GM19351 (cell line): ENCODE measurements around the gene UBA7.
"Not testable (repeated sequence)": the region's sequence is repeated elsewhere in the genome, so short reads cannot be mapped to it uniquely, and the experiment has no call there.

ENCODE experiments used
- ATAC-seq: cut with Tn5 transposase; IDR thresholded peaks from one replicate; pipeline ENCODE4 v1.9.1; 2021; ENCODE audit warnings: mild to moderate bottlenecking, moderate library complexity; ENCODE audit not compliant: unreplicated experiment

Gene UBA7

DNA sequence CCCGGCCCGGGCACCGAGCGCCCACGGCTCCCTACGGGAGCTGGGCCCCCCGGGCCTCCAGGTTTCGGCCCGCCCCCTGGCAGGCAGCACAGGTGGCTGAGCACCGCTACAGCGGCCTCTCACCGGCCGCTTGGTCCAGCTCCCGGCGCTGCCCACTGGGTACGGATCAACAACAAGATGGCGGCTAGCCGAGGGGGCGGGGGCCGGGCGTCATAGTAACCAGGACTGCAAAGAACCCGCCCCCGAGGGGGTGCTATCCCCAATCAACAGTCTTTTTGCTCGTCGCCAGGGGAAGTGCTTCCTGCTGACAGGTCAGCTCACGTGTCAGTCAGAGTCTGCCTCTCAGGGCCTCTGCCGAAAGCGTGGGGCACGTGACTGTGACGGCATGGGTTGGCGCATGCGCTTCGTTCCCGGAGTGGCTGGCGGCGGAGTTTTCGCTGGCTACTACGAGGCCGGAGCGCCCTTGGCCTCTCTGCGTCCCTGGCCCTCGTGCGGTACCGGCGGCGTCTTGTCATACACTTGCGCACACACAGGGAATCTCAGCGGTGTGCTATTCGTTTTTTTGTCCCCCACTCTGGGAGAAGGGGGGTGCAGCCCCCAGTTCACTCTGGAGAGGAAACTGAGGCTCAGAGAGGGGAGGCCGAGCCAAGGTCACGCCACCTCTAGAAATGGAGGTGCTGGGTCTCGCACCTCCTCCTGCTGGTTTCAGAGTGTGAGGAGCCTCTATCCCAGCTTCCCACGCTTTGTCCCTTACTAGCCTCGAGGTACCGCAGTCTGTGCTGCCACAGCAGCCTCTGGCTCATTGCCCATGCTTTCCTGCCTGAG, 27.2 kb downstream of the UBA7 start, which contains the start of gene IP6K1:
Gene IP6K1 (minus strand): TSS at position 186 of the 825 bp plus-strand sequence. CDS start 38,502 bp downstream, outside the sequence.
- ATAC-seq, result peak; percentile 99

DNA sequence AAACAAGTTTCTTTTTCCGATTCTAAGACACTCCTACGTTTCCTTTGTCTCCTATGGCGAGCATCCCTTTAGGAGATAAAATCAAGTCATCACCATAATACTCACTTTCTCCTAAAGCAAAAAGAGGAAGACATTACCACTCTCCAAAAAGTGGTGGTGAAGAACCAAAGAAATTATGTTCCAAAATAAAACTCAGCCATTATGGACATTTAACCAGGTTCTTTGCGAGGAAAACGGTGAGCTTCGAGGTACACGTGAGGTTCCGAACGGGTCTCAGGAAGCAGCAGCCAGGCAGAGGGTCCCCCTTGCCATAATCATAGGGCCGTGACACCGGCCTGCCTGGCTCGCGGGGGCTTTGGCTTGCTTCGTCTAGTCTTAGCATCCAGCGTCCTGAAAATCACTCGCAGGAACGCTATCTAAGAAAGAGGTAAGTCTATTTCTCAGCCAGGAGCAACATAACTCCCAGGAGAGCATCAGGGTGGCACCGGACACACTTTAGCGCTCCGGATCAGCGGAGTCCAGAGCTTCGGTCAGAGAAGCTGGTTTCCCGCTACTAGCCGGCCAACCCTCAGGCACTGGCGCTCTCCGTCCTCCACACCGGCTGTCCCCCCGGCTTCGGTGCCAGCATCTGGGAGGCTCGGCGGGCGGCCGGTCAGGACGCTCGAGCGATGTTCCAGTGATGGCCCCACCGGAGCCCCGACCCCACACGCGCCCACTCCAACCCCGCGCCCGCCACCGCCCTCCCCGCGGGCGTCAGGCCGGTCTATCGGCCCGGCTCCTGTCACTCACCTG, 28.0 kb downstream of the UBA7 start:
- ATAC-seq, result peak; percentile 37

DNA sequence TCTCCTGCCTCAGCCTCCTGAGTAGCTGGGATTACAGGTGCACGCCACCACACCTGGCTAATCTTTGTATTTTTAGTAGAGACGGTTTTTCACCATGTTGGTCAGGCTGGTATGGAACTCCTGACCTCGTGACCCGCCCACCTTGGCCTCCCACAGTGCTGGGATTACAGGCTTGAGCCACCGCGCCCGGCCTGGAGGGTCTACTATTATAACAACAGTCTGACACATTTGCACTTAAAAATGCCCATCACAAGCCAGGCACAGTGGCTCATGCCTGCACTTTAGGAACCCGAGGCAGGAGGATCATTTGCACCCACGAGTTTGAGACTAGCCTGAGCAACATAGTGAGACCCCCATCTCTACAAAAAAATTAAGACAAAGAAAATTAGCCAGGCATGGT, 31.5 kb downstream of the UBA7 start:
- not testable (repeated sequence) for ATAC-seq

DNA sequence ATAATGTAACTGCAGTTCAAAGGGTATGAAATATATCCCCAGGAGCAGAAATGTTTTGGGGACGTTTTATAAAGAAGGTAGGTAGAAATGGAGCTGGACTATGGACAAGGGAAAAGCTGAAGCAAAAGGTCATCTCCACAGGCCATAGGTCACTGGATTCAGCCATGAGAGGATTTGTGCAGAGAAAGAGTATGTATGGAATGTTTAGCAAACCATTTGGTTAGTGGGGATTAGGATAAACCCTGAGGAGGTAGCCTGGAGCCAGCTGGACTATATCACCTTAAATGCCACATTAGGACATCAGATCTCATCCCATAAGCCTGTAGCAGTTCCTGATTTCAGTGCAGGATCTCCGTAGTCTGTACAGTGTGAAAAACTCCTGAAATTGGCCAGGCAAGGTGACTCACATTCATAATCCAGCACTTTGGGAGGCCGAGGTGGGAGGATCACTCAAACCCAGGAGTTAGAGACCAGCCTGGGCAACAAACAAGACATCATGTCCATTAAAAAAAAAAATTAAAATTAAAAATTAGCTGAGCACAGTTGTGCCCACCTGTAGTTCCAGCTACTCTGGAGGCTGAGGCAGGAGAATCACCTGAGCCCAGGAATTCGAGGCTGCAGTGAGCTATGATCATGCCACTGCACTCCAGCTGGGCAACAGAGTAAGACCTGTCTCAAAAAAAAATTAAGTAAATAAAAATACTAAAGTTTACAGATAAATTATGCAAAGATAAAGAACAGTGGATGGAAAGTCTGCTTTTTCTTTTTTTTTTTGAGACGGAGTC, 32.1 kb downstream of the UBA7 start:
- ATAC-seq, result no peak

DNA sequence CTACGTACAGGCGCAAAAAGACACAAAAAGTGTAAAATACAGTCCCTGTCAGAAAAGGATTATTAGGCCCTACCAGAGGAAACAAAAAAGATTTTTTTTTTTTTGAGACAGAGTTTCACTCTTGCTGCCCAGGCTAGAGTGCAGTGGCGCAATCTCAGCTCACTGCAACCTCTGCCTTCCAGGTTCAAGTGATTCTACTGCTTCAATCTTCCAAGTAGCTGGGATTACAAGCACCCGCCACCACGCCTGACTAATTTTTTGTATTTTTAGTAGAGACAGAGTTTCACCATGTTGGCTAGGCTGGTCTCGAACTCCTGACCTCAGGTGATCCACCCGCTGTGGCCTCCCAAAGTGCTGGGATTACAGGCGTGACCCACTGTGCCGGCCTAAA, 32.8 kb downstream of the UBA7 start:
- not testable (repeated sequence) for ATAC-seq

DNA sequence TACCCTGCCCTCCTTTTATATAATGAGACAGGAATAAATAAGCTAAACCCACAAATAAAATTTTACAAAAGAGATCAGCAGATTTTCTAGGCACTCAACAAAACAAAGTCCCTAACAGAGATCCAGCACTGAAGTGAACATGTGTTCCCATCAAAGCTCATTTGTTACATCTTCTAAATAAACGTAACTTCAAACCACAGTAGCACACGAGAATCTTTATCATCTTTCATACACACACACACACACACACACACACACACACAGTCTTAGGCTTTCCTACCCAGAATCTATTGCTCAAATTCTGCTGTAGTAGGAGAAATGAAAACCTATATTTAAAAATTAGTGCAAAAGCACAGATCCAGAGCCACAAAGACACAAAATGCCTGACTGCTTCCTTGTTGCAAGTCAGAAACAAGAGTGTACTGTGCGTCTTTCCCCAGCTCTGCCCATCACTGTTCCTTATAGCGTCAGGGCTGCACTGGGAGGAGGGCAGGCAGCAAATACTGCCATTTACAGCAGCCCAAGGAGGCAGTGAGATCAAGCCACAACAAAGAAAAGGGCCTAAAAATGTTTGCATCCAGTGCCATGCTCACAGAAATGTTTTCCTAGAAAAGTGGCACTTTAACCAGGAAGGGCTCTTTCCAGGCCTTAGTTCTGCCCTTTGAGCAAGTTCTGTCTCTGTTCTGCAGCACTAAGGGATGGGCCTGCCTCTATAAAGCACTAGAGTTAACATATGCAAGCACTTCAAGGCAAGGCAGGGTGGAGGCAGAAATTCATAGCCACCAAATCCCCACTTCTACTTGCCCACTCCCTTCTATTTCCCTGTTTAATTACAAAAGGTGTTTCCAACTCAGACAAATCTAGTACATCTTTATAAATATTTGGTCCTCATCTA, 33.4 kb downstream of the UBA7 start:
- ATAC-seq, result no peak

DNA sequence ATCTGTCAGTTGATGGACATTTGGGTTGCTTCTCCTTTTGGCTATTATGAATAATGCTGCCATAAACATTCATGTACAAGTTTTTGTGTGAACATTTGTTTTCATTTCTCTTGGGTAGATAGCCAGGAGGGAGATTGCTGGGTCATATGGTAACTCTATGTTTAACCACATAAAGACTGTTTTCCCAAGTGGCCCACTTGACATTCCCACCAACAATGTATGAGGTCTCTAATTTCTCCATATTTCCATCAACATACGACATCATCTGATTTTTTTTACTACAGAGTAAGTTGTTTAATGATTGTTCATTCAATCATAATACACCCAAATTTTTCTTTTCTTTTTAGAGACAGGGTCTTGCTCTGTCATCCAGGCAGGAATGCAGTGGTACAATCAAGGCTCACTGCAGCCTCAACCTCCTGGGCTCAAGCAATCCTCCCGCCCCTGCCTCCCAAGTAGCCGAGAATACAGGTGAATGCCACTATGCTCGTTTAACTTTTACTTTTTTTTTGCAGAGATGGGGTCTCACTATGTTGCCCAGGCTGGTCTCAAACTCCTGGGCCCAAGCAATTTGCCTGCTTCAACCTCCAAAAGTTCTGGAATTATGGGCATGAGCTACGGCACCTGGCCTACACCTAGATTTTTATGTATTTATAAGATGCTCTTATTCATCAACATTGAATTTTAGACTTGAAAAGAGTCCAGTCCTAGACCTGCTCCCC, 34.2 kb downstream of the UBA7 start:
- no peak for ATAC-seq

DNA sequence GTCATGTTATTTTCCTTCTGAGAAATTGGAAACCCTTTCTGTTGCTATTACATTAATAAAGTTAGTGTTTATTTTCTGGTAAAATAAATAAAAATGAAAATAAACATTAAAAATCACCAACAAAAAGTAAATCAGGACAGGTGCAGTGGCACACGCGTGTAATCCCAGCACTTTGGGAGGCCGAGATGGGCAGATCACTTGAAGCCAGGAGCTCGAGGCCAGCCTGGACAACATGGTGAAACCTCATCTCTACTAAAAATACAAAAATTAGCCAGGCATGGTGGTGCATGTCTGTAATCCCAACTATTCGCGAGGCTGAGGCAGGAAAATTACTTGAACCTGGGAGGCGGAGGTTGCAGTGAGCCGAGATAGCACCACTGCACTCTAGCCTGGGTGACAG, 37.7 kb downstream of the UBA7 start:
- not testable (repeated sequence) for ATAC-seq

DNA sequence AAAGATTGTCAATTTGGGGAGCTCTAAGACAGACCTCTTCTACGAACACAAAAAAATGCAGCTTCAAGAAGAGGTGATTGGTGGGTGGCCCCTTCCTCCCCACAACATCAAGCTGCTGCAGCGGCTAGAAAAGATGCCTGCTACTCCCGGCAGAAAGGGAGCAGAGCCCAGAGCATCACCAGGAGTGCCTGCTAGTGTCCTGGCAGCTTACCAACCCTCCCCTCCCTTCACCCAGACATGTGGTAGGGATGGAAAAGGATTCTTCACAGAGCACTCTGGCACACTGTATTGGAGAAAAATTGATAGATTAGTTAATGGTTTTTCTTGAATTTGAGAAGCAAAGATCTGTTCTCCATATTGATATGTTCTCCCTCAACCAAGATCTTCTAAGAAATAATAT, 38.2 kb downstream of the UBA7 start:
- no peak for ATAC-seq

DNA sequence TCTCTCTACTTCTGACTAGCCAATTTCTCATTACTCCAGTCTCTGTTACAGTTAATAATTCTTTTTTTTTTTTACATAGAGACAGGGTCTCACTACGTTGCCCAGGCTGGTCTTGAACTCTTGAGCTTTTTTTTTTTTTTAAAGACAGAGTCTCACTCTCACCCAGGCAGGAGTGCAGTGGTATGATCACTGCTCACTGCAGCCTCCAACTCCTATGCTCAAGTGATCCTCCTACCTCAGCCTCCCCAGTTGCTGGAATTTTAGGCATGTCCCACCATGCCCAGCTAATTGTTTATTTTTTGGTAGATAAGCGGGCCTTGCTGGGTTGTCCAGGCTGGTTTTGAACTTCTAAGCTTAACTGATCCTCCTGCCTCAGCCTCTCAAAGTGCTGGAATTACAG, 41.0 kb downstream of the UBA7 start:
- ATAC-seq, result no peak

DNA sequence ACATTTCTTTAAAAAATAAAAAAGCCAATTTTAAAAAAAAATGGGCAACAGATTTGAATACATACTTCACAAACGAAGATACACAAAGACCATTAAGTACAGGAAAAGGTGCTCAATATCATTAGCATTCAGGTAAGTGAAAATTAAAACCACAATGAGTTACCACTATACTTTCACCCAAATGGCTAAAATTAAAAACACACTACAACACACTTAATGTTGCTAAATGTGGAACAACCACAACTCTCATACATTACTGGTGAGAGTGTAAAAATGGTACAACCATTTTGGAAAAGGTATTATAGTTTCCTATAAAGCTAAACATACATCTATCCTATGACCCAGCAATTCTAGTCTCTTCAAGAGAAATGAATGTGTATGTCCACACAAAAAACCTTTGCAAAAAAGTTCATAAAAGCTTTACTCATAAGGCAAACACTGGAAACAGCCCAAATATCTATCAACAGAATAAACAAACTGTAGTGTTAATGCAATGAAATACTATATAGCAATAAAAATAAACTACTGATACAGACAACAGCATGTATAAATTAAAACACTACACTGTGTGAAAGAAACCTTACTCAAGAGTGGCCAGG, 42.3 kb downstream of the UBA7 start:
- no peak for ATAC-seq

DNA sequence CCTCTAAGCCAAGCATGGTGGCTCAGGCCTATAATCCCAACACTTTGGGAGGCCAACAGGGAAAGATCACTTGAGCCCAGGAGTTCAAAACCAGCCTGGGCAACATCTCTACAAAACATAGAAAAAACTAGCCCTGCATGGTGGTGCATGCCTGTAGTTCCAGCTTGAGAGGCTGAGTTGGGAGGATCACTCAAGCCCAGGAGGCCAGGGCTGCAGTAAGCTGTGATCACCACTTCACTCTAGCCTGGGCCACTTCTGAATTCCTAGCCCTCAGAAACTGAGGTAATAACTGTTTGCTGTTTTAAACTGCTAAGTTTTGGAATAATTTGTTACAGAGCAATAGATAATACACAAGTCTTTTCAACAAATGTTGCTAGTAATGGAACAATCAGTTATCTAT, 43.8 kb downstream of the UBA7 start:
- ATAC-seq, result no peak

DNA sequence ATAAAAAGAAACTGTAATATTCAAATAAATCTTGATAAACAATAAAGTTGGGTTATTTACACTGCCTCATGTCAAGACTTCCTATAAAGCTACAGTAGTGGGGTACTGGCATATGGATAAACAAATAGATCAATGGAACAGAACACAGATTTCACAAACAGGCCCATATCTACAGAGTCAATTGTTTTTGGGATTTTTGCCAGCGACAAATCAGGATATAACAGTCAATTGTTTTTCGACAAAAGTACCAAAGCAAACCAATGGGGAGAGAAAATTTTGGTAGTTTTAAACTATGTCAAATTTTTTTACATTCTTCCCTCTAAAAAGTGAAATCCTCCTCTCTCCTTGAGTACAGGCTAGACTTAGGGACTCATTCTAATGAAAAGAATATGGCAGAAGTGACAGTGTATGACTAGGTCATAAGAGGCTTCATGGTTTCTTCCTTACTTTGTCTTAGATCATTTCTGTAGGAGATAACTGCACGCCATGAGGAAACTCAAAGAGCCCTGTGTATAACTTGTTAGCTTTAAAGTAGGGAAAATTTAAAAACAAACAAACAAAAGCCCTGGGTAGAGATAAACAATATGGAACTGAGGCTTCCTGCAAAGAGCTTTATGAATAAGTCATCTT, 44.4 kb downstream of the UBA7 start:
- no peak for ATAC-seq

DNA sequence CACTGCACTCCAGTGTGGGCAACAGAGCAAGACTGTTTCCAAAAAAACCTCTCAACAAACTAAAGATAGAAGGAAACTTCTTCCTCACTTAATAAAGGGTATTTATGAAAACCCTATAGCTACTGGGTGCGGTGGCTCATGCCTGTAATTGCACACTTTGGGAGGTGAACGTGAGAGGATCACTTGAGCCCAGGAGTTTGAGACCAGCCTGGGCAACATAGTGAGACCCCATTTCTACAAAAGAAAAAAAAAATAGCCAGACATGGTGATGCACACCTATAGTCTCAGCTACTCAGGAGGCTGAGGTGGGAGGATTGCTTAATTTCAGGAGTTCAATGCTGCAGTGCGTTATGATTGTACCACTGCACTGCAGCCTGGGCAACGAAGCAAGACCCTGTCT, 49.8 kb downstream of the UBA7 start:
- ATAC-seq, result no peak

DNA sequence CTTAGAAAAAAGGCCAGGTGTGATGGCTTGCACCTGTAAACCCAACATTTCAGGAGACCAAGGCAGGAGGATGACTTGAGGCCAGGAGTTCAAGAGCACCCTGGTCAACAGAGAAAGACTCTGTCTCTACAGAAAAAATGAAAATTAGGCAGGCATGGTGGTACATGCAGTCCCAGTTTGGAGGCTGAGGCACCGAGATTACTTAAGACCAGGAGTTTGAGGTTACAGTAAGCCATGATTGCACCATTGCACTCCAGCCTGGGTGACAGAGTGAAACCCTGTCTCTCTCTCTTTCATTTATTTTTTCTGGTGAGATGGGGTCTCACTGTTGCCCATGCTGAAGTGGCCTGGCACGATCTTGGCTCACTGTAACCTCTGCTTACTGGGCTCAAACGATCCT, 52.1 kb downstream of the UBA7 start:
- no peak for ATAC-seq

DNA sequence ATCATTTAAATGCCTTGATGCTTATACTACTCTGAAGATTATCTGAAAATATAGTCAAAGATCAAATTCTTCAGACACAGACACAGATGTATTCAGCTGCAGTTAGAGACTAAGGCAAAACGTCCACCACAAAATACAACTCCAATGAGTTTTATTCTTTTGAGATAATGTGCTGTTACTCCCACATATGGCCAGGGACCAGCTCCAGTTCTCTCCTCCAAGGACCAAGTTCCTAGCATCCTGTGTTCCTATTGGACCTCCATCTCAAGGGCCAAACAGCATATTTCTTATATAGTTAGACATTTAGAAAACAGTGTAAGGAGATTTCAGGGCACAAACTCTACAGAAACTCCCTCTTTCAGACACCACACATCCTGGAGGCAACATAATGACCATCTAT, 54.5 kb downstream of the UBA7 start:
- ATAC-seq, result no peak

DNA sequence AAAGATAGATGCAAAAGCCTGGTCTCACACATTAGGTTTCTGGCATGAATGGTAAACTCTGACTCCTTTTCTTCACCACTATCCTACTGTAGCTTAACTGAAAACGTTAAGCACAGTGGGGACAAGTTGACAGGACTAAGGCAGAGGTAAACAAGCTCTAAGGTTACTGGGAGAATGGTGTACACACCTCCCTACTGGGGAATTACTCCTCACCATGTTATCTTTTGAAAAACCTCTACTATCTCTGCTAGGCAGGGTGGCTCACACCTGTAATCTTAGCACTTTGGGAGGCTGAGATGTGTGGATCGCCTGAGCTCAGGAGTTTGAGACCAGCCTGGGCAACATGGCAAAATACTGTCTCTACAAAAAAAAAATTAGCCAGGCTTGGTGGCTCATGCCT, 56.6 kb downstream of the UBA7 start:
- ATAC-seq, result no peak

DNA sequence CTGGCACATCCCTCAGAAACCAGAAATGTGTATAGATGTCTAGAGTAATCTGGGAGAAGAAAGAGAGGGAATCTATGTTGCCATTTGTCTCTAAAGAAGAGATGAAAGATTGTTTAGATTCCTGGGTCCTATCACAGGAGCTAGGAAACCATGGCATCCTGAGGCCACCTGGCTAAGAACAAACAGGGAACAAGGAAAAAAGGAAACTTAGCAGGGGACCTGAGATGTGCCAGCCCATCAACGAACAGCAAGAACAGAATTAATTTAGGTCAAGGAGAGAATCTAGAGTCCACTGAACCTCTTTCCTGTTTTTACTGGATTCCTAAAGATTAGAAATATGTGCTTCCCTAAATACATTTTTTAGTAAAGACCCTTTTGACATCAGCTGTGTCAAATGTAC, 57.7 kb downstream of the UBA7 start:
- ATAC-seq, result no peak
